GM21529 (cell line): ENCODE measurements around the gene RASAL3.
A peak's percentile ranks its signal among the peaks of the same experiment; 100 is the strongest.
"Not testable (repeated sequence)": the region's sequence is repeated elsewhere in the genome, so short reads cannot be mapped to it uniquely, and the experiment has no call there.

Experiments
- ATAC-seq: cut with Tn5 transposase; IDR thresholded peaks from one replicate; pipeline ENCODE4 v1.9.1; 2021; ENCODE audit not compliant: unreplicated experiment

Gene RASAL3

GRCh38 chr19:15475169-15475568 is 10.8 kb upstream of the RASAL3 start:
- no peak for ATAC-seq

GRCh38 chr19:15473821-15474220 is 9.5 kb upstream of the RASAL3 start:
- not testable (repeated sequence) for ATAC-seq

GRCh38 chr19:15471639-15472101 is 7.3 kb upstream of the RASAL3 start:
- ATAC-seq = no peak

GRCh38 chr19:15469513-15470297 is 5.4 kb upstream of the RASAL3 start:
- ATAC-seq = no peak

- ATAC-seq = no peak
Measured at GRCh38 chr19:15468675-15469512, 4.5 kb upstream of the RASAL3 start.

- ATAC-seq = no peak
Measured at GRCh38 chr19:15467734-15468214, 3.4 kb upstream of the RASAL3 start.

DNA sequence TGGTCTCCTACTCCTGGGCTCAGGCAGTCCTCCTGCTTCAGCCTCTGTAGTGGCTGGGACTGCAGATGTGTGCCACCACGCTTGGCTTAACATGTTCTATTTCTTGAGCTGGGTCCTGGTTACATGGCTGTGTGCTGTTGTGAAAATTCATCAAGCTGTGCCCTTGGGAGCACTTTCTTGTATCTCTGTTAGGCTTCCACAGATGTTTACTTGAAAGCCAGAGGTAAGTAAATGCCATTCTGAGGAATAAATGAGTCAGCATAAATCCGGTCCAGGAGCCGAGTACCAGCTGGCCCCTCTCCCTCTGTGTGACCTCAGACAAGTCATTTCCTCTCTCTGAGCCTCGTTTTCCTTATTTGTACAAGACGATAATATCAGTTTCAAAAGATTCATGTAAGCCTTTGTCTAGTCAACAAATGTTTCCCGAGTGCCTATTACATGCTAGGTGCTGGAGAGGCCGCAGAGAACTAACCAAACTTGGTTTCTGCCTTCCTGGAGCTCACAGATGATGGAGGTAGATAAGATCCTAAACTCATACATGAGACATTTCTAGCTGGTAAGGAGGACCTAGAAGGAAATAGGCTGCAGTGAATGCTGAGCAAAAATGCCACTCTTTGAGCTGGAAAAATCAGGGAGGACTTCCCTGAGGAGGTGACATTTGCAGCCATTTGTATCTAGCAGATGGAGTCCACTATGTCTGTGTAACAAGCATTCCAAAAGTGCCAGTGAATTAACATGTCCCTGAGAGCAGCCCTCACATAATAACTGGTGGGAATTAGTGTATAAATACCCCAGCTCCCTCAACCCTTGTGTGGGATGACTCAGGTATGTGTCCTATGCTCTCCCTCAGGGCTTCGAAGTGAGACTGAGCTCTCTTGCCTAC is 2.7 kb upstream of the RASAL3 start:
- peak; percentile 52 for ATAC-seq

DNA sequence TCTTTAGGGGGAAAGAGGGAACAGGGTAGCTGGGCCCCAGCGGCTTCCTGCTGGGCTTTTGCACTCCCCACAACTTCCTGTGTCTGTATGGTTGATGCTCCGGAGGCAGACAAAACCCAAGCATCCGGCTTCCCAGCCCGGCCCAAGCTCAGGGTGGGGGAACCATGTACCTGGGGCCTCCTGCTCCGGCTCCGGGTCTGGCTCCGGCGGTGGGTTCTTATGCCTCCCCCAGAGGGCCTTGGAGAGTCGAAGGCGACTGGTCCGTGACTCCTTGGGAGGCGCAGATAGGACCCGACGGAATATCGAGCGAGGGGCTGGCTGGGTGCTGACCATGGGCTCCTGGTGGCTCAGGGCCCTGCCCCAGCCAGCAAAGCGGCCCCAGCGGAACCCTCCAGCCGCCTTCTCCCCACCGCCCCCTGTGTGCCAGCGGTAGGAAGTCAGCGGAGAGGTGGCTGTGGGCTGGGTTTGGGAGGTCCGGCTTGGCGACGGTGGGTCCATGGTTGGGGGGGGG is 428 bp downstream of the RASAL3 start:
- ATAC-seq = peak; percentile 51

DNA sequence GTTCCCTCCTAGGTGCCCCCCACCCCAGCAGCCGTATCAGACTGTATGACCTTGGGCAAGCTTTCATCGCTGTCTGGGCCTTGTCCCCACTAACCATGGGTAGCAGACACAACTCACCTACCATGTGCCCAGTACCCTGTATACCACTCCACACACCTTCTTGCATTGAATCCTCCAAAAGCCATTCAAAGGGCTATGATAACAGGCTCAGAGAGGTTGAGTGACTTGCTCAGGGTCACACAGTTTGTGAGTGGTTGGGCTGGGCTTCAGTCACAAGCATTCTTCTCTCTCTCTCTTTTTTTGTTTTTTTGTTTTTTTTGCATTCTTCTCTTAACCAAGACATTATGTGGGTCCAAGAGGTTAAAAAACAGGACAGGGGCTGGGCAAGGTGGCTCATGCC is 2.6 kb downstream of the RASAL3 start:
- ATAC-seq = no peak

DNA sequence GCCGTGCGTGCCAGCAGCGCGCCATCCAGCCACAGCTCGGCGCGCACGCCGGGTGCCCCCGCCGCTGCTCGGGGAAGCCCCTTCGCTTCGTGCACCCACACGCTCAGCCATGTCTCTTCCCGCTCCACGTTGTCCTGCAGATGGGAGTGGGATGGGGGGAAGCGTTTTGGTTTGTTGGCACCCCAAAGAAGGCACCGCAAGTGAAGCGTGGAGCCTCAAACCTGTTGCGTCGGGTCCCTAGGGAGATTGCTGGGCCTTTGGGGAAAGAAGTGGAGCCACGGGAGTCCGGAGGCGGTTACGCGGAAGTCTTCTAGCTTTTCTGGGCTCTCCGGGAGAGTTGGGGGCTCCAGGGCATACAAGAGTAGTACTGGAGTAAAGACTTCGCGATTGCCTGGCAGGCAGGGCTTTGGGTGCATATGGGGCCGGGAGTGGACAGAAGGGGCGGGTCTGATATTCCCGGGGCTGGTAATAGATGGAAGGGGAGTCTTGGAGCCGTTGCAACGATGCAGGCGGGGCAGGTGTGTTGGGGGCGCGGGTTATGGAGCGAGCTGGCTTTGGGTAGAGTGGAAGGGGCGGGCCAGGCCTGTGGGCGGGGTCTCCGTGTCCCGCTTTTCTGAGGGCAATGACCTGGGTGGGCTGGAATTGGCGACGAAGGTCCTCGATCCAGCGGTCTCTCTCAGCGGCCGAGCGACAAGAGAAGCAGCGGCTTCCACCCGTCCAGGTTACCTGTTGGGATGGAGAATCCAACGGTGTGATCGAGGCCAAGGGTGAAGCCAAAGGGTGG is 6.5 kb downstream of the RASAL3 start:
- ATAC-seq = no peak

DNA sequence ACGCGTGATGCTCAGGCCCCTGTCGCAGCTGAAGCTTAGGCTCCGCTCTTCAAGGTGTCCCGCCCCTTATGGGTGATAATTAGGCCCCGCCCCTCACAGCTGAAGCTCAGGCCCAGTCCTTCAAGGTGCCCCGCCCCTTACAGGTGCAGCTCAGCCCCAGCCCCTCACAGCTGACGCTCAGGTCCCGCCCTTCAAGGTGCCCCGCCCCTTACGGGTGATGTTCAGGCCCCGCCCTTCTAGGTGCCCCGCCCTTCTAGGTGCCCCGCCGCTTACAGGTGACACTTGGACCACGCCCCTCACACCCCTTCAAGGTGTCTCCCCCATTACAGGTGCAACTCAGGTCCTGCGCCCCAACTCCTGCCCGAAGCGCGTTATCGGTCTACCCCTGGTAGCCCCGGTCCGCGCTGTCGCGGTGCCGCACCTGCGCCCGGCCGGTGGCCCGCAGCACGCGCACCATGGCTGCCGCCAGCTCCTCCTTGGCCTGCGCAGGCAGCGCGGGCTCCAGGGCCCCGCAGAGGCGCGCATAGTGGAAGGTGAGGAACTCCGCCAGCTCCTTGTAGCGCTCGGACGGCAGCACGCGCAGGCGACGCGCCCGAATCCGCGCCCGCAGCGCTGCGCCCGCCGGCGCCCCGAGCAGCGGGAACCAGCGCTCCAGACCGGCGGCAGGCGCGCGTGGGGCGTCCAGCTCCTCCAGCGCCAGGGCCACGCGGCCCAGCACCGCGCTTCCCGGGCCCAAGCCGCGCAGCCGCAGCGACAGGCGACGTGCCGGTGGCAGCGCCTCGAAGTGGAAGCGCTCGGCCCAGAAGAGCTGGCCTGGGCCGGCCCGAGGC is 7.3 kb downstream of the RASAL3 start:
- no peak for ATAC-seq

DNA sequence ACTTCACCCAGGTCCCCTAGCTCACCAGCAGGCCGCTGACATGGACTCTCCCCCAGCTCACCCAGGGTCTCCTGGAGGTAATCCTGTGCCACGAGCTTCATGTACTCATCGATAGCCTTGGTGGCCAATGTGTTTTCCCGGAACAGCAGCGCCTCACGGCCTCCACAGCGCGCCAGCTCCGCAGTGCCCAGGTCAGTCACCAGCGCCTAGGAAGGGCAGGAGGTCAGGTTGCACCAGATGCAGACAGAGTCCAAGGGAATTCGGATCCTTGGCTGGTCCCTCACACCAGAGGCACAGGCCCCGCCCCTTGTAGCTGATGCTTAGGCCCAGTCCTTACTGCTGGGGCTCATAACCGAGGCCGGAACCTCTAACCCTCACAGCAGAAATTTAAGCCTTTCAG is 7.9 kb downstream of the RASAL3 start:
- no peak for ATAC-seq

- ATAC-seq = no peak
Measured at GRCh38 chr19:15455996-15456395, 8.3 kb downstream of the RASAL3 start.

- no peak for ATAC-seq
Measured at GRCh38 chr19:15453906-15454860, 10.2 kb downstream of the RASAL3 start.

- no peak for ATAC-seq
Measured at GRCh38 chr19:15453091-15453578, 11.2 kb downstream of the RASAL3 start.

DNA sequence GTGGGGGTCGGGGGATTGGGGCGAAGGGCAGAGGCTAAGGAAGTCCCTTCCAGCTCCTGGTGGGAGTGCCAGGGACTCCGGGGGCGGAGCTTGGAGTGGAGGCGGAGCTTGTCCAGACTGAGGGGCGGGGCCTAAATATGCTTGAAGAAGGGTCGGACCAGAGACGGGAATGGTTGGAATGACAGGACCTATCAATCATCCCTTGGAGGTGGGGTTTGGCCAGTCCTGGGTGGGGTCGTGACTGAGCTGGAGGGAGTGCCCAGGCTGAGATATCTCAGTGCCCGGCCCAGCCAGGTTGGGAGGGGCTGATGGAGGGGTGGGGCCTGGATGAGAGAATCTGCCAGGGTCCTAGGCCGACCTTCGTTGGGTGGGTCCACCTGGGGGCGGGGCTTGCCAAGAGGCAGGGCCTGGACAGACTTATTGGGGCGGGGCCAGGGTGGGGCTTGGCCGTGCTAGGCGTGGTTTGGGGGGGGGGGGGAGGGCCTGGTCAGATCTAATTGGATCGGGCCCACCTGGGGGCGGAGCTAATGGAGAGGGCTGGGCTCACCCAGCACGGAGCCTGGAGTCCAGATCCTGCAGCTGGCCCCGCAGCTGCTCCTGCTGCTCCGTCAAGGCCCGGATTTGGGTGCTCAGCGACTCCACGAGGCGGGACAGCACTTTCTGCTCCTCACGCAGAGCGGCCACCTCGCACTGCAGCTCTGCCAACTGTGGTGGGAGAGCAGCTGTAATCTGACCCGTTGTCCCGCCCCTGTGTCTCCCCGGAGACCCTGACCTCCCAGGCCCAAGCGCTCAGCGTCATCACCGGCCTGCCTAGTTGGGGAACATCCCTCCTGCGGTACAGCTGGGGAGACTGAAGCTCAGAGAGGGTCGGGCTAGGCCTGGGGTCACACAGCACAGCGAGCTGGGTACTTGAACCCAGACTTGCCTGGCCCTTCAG is 12.0 kb downstream of the RASAL3 start:
- no peak for ATAC-seq

- no peak for ATAC-seq
Measured at GRCh38 chr19:15450528-15450890, 13.8 kb downstream of the RASAL3 start.
